Smooth muscle cell (in vitro differentiated cells): ENCODE results near the gene KIFAP3. TPM values are rescaled to one million over a fixed set of nuclear protein-coding genes. Genes with fewer than 3 reads are reported as not detected.
"Not testable (repeated sequence)": the region's sequence is repeated elsewhere in the genome, so short reads cannot be mapped to it uniquely, and the experiment has no call there.

Experiments
- DNase-seq: peaks from one replicate; lab custom pipeline; 2025; ENCODE audit not compliant: unreplicated experiment; lab: John Stamatoyannopoulos, UW
- H2AFZ ChIP-seq: fragments of 200-600 bp; sonication (generic); 2 replicates; pipeline ENCODE4 v1.6.0; 2016; ENCODE audit warnings: antibody characterized with exemption, low read depth, mild to moderate bottlenecking
- H3F3A ChIP-seq: fragments of 200-600 bp; sonication (generic); 2 replicates; pipeline ENCODE4 v1.6.0; 2017; ENCODE audit warnings: antibody characterized with exemption, low read depth
- H3K27ac ChIP-seq: fragments of 200-600 bp; sonication (generic); 2 replicates; pipeline ENCODE4 v1.5.1; 2016; ENCODE audit warnings: low read depth, mild to moderate bottlenecking
- H3K27me3 ChIP-seq: fragments of 200-600 bp; sonication (generic); 2 replicates; pipeline ENCODE4 v1.6.1; 2016; ENCODE audit warnings: low read depth, mild to moderate bottlenecking
- H3K36me3 ChIP-seq: fragments of 200-600 bp; sonication (generic); 2 replicates; pipeline ENCODE4 v1.5.1; 2016; ENCODE audit warnings: low read depth
- H3K4me1 ChIP-seq: fragments of 200-600 bp; sonication (generic); 2 replicates; pipeline ENCODE4 v1.5.1; 2016; ENCODE audit warnings: low read depth
- H3K4me2 ChIP-seq: fragments of 200-600 bp; sonication (generic); 2 replicates; pipeline ENCODE4 v1.6.0; 2016; ENCODE audit warnings: mild to moderate bottlenecking
- H3K4me3 ChIP-seq: fragments of 200-600 bp; sonication (generic); 2 replicates; pipeline ENCODE4 v1.5.1; 2016; ENCODE audit warnings: mild to moderate bottlenecking
- H3K79me2 ChIP-seq: fragments of 200-600 bp; sonication (generic); 2 replicates; pipeline ENCODE4 v1.6.0; 2016; ENCODE audit warnings: low read depth, mild to moderate bottlenecking
- H3K9ac ChIP-seq: fragments of 200-600 bp; sonication (generic); 2 replicates; pipeline ENCODE4 v1.6.0; 2016; ENCODE audit warnings: low read depth
- H3K9me3 ChIP-seq: fragments of 200-600 bp; sonication (generic); replicated peaks from 2 replicates; pipeline ENCODE4 v1.5.1; 2016; ENCODE audit warnings: low read depth
- H4K20me1 ChIP-seq: fragments of 200-600 bp; sonication (generic); 2 replicates; pipeline ENCODE4 v1.6.0; 2016; ENCODE audit warnings: low read depth
- CTCF ChIP-seq: fragments of 200-600 bp; sonication (generic); IDR thresholded peaks from 2 replicates; pipeline ENCODE4 v1.5.1; 2017; ENCODE audit warnings: borderline replicate concordance, mild to moderate bottlenecking, antibody characterized with exemption; ENCODE audit not compliant: insufficient read depth, poor library complexity, severe bottlenecking
- WGBS: methylation state at CpG from one replicate; pipeline ENCODE4 v1.1.7; 2016; ENCODE audit warnings: low lambda C conversion rate; 5-methylcytosine and 5-hydroxymethylcytosine counted together
- polyA plus RNA-seq: library from polyadenylated mRNA; unstranded; fragments of >200 nt; fragmentation: Nextera tagmentation; extraction: Ambion mirVana; gene quantifications from 2 replicates; pipeline ENCODE4 v1.2.1, GENCODE V29; 2016
- small RNA-seq: library from RNA; depleted of rRNA; stranded (forward); fragments of <200 nt; gene quantifications from one replicate; pipeline ENCODE3, GENCODE V24; 2014
- total RNA-seq: library from RNA; depleted of rRNA; stranded (reverse); fragments of >200 nt; gene quantifications from 2 replicates; pipeline ENCODE4 v1.2.3, GENCODE V29; 2014

KIFAP3 gene
- total and polyA plus RNA-seq, 2 experiments from 2014 or later = 37.1 to 55.3 TPM

GRCh38 chr1:169873582-169874199, 200.8 kb downstream of the KIFAP3 start:
- Histone ChIP-seq H3K4me3 (no peak overlapping the region), H3K4me2 (peak overlapping the region; percentile 70), H3K27me3 (no peaks in the 10 kb centered on the region), H2AFZ (no peak overlapping the region), H4K20me1 (peaks cover 8% of the 10 kb centered on the region), H3K36me3 (peaks cover 29% of the 10 kb centered on the region), H3K27ac (peak overlapping the region; percentile 96), H3K4me1 (peaks cover 9% of the 10 kb centered on the region), H3F3A (peaks cover 14% of the 10 kb centered on the region), H3K9me3 (no peaks in the 10 kb centered on the region), H3K79me2 (no peaks in the 10 kb centered on the region), H3K9ac (peak overlapping the region; percentile 66)
- 55% methylated on average over 3 of the region's 3 CpGs for WGBS
- no peak for DNase-seq
- no peak for TF ChIP-seq CTCF

GRCh38 chr1:169872906-169873305, 201.6 kb downstream of the KIFAP3 start:
- Histone ChIP-seq H3K9me3 (no peaks in the 10 kb centered on the region), H3K36me3 (peaks cover 28% of the 10 kb centered on the region), H3K4me2 (no peak overlapping the region), H3K27me3 (no peaks in the 10 kb centered on the region), H3K4me3 (no peak overlapping the region), H3K27ac (peak overlapping the region; percentile 96), H3K9ac (no peak overlapping the region), H3F3A (peaks cover 14% of the 10 kb centered on the region), H3K4me1 (peaks cover 9% of the 10 kb centered on the region), H4K20me1 (peaks cover 8% of the 10 kb centered on the region), H3K79me2 (no peaks in the 10 kb centered on the region), H2AFZ (no peak overlapping the region)
- no peak for DNase-seq
- TF ChIP-seq CTCF = no peak

- H4K20me1 ChIP-seq, H3K27ac ChIP-seq, H3K4me1 ChIP-seq, H3K9me3 ChIP-seq, H3K27me3 ChIP-seq, H3K79me2 ChIP-seq, H3K4me2 ChIP-seq, H2AFZ ChIP-seq, H3K4me3 ChIP-seq, DNase-seq, H3K9ac ChIP-seq: not testable (repeated sequence)
- WGBS = 97% methylated on average over 3 of the region's 3 CpGs
- H3F3A ChIP-seq = peaks cover 14% of the 10 kb centered on the region
- H3K36me3 ChIP-seq = peaks cover 28% of the 10 kb centered on the region
Observed at GRCh38 chr1:169871988-169872387, 202.5 kb downstream of the KIFAP3 start.

Small RNA genes lying within 50 kb of the gene (small RNA-seq; reads per million reads assigned to genes)
- not detected for gene MRPS10P1

Other genes starting within 250 kb of the KIFAP3 start
- 9.1 and 10.3 TPM in 2 replicates for gene SCYL3, start 180.8 kb downstream of the KIFAP3 start, total RNA-seq
- 3.1 and 4.0 TPM in 2 replicates for gene SCYL3, start 180.8 kb downstream of the KIFAP3 start, polyA plus RNA-seq
- gene NTMT2, start 71.3 kb upstream of the KIFAP3 start, total RNA-seq = not detected in 2 replicates
- 0.21 and 0.69 TPM in 2 replicates for gene NTMT2, start 71.3 kb upstream of the KIFAP3 start, polyA plus RNA-seq